Endodermal cell (in vitro differentiated cells): Measurements from ENCODE around the gene C1orf198. TPM values are rescaled to one million over a fixed set of nuclear protein-coding genes. Genes with fewer than 3 reads are reported as not detected.

ENCODE experiments used
- DNase-seq: peaks from one replicate; pipeline ENCODE4 v3.0.0-alpha.2; 2017
- H3K27ac ChIP-seq: 2 replicates; pipeline ENCODE4 v1.5.1; 2013; ENCODE audit warnings: mild to moderate bottlenecking, low read depth, low read length, moderate library complexity
- H3K27me3 ChIP-seq: 2 replicates; pipeline ENCODE4 v1.6.1; 2013; ENCODE audit warnings: mild to moderate bottlenecking, low read length, moderate library complexity; ENCODE audit not compliant: insufficient read depth, control insufficient read depth, poor library complexity, severe bottlenecking
- H3K36me3 ChIP-seq: 2 replicates; pipeline ENCODE4 v1.7.0; 2013; ENCODE audit warnings: mild to moderate bottlenecking, low read length, moderate library complexity; ENCODE audit not compliant: control insufficient read depth, insufficient read depth
- H3K4me1 ChIP-seq: one replicate; pipeline ENCODE4 v1.7.0; 2013; ENCODE audit warnings: low read length; ENCODE audit not compliant: control insufficient read depth, insufficient read depth
- H3K4me3 ChIP-seq: 2 replicates; pipeline ENCODE4 v1.5.1; 2013; ENCODE audit warnings: mild to moderate bottlenecking, low read length, moderate library complexity
- H3K9ac ChIP-seq: 2 replicates; pipeline ENCODE4 v1.6.1; 2013; ENCODE audit warnings: mild to moderate bottlenecking, low read length, moderate library complexity; ENCODE audit not compliant: poor library complexity, severe bottlenecking; ENCODE audit errors: extremely low read depth
- H3K9me3 ChIP-seq: 2 replicates; pipeline ENCODE4 v1.6.1; 2013; ENCODE audit warnings: mild to moderate bottlenecking, low read length, moderate library complexity; ENCODE audit not compliant: control insufficient read depth
- H3K27ac Mint-ChIP-seq: 2 replicates; pipeline ENCODE4 v1.8.0; 2020; ENCODE audit warnings: mixed read lengths
- H3K27me3 Mint-ChIP-seq: 2 replicates; pipeline ENCODE4 v1.8.0; 2021; ENCODE audit warnings: mild to moderate bottlenecking, mixed read lengths; ENCODE audit not compliant: insufficient read depth
- H3K36me3 Mint-ChIP-seq: 2 replicates; pipeline ENCODE4 v1.8.0; 2020; ENCODE audit warnings: low read depth, mixed read lengths
- H3K4me1 Mint-ChIP-seq: 2 replicates; pipeline ENCODE4 v1.8.0; 2020; ENCODE audit warnings: mixed read lengths
- H3K4me3 Mint-ChIP-seq: 2 replicates; pipeline ENCODE4 v1.8.0; 2020; ENCODE audit warnings: mild to moderate bottlenecking, moderate library complexity, mixed read lengths
- H3K9me3 Mint-ChIP-seq: 2 replicates; pipeline ENCODE4 v1.8.0; 2020; ENCODE audit warnings: mild to moderate bottlenecking, mixed read lengths
- CTCF ChIP-seq: fragments of 200-600 bp; sonication (generic); conservative IDR thresholded peaks from 2 replicates; pipeline ENCODE4 v1.5.0; 2021; ENCODE audit warnings: antibody characterized with exemption, mild to moderate bottlenecking
- WGBS, 2 experiments: methylation state at CpG; one replicate each; pipeline versions ENCODE4 v1.1.5 to v1.1.7; 2013; ENCODE audit warnings: missing lambda C conversion rate in 2 of 2, mixed read lengths in 1 of 2; ENCODE audit not compliant: insufficient coverage in 1 of 2, insufficient read length in 1 of 2; 5-methylcytosine and 5-hydroxymethylcytosine counted together
- total RNA-seq, 2 donors: library from RNA; stranded (reverse); fragmentation: NEBNext Ultra II Directional in 1 of 2; extraction: Animal tissue kit (Norgen Biotek cat#: 25700) in 1 of 2; gene quantifications; 2 replicates in 1 of 2; 3 replicates in 1 of 2; pipeline ENCODE4 v1.2.1, GENCODE V29; 2021

C1orf198 gene
- total RNA-seq, 2 donors from 2014 or later = 37.5 to 44.8 TPM

GRCh38 chr1:230807561-230808280 is 60.6 kb downstream of the C1orf198 start:
- no peaks in the 10 kb centered on the region for H3K36me3 Mint-ChIP-seq
- no peak overlapping the region for H3K27ac Mint-ChIP-seq
- Histone ChIP-seq H3K4me1 (no peaks in the 10 kb centered on the region), H3K27ac (no peak overlapping the region), H3K4me3 (no peak overlapping the region), H3K27me3 (no peaks in the 10 kb centered on the region), H3K9me3 (peaks cover 13% of the 10 kb centered on the region), H3K9ac (no peak overlapping the region), H3K36me3 (no peaks in the 10 kb centered on the region)
- no peak overlapping the region for H3K4me3 Mint-ChIP-seq
- peaks cover 17% of the 10 kb centered on the region for H3K27me3 Mint-ChIP-seq
- no peak for TF ChIP-seq CTCF
- no peaks in the 10 kb centered on the region for H3K4me1 Mint-ChIP-seq
- DNase-seq = peak; percentile 3
- peaks cover 6% of the 10 kb centered on the region for H3K9me3 Mint-ChIP-seq
- WGBS, 2 experiments = 86 to 94% methylated on average over 2 to 3 of the region's 3 CpGs

DNA sequence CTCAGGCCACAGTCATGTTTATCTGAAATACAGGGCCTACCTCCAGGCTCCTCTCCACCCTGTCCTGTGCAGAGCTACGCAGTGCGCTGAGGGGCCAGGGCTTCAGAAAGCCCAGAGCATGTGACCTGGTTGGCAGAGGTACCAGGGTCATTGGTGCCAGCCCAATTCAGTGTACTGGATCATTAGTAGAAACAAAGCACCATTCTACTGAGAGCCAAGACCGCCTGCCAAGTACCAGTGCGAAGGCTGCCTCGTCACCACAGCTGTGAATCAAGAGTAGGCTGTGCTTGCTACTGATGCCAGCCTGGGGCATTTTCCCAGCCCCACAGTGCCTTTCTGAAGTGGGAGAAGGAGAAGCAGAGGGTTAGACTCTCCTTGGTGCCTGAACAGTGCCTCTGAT is 61.3 kb downstream of the C1orf198 start:
- no peak overlapping the region for H3K27ac Mint-ChIP-seq
- Histone ChIP-seq H3K4me3 (no peak overlapping the region), H3K9me3 (peaks cover 6% of the 10 kb centered on the region), H3K4me1 (no peaks in the 10 kb centered on the region), H3K27me3 (no peaks in the 10 kb centered on the region), H3K36me3 (no peaks in the 10 kb centered on the region), H3K9ac (no peak overlapping the region), H3K27ac (no peak overlapping the region)
- peaks cover 16% of the 10 kb centered on the region for H3K27me3 Mint-ChIP-seq
- H3K9me3 Mint-ChIP-seq = no peaks in the 10 kb centered on the region
- peak; percentile 17 for DNase-seq
- 94 to 100% methylated on average over 2 to 5 of the region's 5 CpGs for WGBS, 2 experiments
- H3K36me3 Mint-ChIP-seq = no peaks in the 10 kb centered on the region
- no peaks in the 10 kb centered on the region for H3K4me1 Mint-ChIP-seq
- H3K4me3 Mint-ChIP-seq = no peak overlapping the region
- TF ChIP-seq CTCF = no peak

- Histone ChIP-seq H3K27me3 (no peaks in the 10 kb centered on the region), H3K4me1 (no peaks in the 10 kb centered on the region), H3K4me3 (no peak overlapping the region), H3K27ac (no peak overlapping the region), H3K9me3 (peaks cover 1% of the 10 kb centered on the region), H3K36me3 (no peaks in the 10 kb centered on the region), H3K9ac (no peak overlapping the region)
- WGBS, 2 experiments = 98 to 100% methylated on average over 1 to 2 of the region's 2 CpGs
- Mint-ChIP-seq H3K4me1 (no peaks in the 10 kb centered on the region), H3K27me3 (peaks cover 21% of the 10 kb centered on the region), H3K4me3 (no peak overlapping the region), H3K9me3 (no peaks in the 10 kb centered on the region), H3K36me3 (no peaks in the 10 kb centered on the region), H3K27ac (no peak overlapping the region)
- no peak for TF ChIP-seq CTCF
- no peak for DNase-seq
These were observed 61.8 kb downstream of the C1orf198 start for GRCh38 chr1:230806552-230806951.
